Medulla oblongata (tissue), 1 donor: ENCODE data around the gene PHACTR4.
"Not testable (repeated sequence)": the region's sequence is repeated elsewhere in the genome, so short reads cannot be mapped to it uniquely, and the experiment has no call there.

ENCODE experiments used
- DNase-seq: peaks from one replicate; pipeline ENCODE4 v3.0.0-alpha.2; 2015; ENCODE audit errors: extremely low spot score

The PHACTR4 gene

DNA sequence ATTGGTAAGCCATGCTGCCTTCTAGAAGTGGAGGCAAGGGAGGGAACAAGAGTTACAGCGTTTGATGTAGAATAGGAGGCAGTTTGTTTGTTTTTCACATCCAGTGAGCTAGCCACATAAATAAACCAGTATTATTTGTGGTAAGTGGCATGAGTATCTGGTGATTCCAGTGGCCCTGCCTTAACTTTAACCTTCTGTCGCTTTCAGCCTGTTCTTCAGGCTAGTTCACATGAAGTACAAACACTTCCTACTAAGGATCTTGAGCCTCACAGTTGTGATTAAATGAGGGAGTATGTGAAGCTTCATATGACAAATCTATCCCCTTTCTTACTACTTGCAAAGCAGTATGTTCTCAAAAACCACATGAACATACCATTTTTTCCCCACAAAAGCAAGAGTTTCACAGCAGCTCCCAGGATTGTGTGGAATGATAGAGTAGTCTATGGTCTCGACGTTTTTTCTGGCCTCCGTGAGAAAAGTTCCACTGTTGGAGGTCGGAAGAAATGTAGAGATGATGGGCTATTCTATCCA is 59.5 kb downstream of the PHACTR4 start:
- no peak for DNase-seq

DNA sequence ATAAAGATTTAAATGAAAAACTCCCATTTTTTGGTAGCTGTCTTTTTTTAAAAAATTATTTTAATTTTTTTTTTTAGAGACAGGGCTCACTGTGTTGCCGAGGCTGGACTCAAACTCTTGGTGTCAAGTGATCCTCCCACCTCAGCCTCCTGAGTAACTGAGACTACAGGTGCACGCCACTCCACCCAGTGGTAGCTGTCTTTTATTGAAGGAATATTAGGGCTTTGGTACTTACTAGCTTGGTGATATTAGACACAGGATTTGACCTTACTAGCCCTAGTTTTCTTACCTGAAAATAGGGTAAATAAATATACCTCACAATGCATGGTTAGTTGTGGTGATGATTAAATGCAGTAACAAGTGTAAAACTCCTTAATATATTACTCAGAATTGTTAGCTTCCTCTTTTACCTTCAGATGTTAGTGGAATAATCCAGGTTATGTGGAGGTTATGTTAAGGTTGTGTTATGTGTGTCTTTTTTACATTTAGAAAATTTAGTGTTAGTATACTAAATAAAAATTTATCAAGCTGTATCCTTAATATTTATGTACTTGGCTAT is 66.8 kb downstream of the PHACTR4 start:
- no peak for DNase-seq

DNA sequence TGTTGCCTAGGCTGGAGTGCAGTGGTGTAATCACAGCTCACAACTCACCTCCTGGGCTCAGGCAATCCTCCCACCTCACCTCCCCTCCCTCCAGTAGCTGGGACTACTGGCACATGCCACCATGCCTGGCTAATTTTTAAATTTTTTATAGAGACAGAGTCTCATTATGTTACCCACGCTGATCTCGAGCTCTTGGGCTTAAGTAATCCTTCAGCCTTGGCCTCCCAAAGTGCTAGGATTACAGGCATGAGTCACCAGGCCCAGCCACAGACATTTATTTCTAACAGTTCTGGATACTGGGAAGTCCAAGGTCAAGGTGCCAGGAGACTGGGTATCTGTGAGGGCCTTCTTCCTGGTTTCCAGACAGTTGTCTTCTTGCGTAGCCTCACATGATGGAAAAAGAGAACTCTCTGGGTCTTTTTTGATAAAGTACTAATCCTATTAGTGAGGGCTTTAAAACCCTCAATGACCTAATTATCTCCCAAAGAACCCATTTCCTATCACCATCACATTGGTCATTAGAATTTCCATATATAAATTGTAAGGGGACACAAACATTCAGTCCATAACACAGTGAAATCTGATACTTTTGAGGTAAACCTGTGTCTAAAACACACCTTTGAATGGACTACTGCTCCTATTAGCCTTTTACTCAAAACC is 67.9 kb downstream of the PHACTR4 start:
- DNase-seq, result peak; percentile 21

DNA sequence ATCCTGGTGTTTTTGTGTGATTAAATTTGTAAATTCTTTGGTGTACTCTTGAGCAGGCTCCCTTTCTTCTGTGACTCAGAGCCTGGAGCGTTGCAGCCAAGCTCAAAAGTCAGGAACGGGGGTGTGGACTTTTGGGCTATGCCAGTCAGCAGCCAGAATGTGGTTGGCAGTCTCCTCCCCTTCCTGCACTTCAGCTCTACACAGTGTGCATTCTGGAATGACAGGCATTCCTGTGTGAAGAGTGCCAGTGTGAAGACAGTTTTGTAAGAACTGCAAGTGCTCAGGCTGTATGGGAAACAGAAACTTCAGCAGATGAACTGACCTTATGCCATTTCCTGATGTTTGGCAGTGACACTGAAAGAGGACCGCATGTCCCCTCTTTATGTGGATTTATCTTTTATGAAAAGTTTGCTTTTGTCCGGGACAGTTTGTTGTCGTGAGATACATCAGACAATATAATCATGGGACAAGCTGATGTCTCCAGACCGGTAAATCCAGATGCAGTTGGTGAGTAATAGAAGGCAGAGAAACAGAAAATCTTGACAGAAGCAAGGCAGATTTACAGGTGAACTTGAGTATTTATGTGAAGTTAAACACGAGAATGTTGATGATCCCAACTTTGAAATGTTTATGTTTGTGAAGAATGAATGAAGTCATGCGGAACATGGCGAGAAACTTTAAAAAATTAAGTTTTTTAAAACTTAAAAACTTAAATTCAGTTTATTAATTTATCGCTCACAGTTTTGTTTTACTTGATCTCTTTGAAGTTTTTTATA is 68.6 kb downstream of the PHACTR4 start:
- peak; percentile 61 for DNase-seq

DNA sequence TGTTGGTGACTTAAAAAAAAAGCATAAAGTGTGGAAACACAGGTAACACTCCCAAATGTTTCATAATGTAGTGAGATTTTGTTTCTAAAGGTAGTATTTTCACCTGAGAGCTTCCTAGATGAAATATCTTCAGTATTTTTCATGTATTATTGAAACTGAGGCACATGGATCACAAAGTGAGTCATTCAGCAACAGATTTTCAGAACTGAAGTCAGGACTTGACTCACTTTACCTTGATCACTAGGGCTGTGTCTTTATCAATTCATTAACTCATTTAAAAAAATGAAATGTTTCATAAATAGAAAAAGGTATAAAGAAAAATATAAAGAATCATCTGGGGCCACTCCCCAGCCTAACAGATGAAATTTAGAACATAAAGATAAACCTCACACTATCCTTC is 69.8 kb downstream of the PHACTR4 start:
- DNase-seq, result no peak

DNA sequence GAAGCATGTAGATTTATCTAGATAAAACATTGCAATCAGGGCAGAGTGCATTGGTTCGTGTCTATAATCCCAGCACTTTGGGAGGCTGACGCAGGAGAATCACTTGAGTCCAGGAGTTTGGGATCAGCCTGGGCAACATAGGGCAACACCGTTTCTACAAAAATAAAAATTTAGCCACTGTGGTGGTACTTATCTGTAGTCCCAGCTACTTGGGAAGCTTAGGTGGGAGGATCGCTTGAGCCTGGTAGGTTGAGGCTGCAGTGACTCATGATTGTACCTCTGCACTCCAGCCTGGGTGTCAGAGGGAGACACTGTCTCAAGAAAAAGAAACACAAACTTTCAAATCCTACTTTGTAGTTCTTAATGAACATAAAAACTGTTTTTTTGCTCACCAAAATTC is 72.1 kb downstream of the PHACTR4 start:
- DNase-seq, result no peak

DNA sequence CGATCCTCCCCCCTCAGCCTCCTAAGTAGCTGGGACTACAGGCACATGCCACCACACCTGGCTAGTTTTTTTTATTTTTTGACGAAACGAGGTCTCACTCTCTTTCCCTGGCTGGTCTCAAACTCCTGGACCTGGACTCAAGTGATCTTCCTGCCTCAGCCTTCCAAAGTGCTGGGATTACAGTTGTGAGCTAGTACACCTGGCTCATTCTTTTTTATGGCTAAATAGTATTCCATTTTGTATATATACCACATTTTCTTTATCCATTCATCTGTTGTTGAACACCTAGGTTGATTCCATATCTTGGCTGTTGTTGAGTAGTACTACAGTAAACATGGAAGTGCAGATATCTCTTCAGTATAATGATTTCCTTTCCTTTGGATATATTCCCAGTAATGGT is 74.0 kb downstream of the PHACTR4 start:
- DNase-seq, result no peak

DNA sequence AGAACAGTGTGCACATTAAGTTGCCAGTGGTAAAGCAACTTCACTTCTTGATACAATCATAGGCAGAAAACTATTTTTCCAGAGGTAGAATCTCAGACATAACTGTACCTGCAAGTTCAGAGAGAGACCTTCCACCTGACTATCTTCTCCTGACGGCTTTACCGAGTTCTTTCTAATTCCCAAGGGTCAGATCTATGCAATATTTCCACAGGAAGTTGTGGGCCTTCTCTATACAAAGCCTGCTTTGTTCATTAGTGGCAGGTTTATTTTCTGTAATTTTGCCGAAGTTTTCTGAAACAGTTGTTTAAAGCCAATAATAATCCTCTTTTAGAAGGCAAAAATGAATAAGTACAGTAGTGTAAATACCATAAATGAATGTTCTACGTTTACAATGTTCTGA is 78.1 kb downstream of the PHACTR4 start:
- DNase-seq, result no peak

DNA sequence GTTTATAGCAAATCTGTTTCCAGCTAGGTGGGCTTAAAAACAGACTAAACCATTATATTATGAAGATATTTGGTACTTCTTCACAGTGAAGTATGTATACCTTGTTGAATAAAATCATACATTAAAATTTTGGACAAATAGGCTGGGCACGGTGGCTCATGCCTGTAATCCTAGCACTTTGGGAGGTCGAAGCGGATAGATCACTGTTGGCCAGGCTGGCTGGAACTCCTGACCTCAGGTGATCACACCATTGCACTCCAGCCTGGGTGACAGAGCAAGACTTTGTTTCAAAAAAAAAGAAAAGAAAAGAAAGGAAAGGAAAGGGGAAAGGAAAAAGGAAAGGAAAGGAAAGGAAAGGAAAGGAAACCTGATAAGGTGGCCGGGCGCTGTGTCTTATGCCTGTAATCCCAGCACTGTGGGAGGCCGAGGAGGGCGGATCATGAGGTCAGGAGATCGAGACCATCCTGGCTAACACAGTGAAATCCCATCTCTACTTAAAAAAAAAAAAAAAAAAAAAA is 78.6 kb downstream of the PHACTR4 start:
- DNase-seq, result not testable (repeated sequence)

DNA sequence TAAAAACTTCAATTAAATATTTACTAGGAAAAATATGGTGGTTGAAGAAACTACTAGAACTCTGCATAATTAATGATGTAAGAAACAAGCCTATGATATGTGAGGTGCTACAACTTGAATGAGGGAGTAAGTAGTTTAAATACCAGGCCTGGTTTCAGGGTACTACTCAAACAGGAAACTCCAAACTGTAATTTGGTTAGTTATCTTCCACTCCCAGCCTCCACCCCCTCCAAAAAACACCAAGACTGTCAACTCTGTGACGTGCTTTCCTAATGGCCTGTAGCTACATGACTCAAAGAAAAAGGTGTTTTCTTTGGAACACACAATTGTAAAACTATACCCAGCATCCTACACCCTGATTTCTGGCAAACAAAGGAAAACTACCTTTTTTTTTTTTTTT is 80.4 kb downstream of the PHACTR4 start:
- no peak for DNase-seq

DNA sequence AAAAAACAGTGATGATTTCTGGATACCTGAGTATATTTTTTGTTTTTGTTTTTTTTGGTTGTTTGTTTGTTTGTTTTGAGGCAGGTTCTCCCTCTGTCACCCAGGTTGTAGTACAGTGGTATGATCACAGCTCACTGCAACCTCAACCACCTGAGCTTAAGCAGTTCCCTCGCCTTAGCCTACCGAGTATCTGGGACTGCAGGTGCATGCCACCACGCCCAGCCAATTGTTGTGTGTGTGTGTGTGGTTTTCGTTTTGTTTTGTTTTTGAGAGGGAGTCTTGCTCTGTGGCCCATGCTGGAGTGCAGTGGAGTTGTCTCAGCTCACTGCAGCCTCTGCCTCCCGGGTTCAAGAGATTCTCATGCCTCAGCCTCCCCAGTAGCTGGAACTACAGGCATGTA is 81.0 kb downstream of the PHACTR4 start:
- DNase-seq, result no peak

DNA sequence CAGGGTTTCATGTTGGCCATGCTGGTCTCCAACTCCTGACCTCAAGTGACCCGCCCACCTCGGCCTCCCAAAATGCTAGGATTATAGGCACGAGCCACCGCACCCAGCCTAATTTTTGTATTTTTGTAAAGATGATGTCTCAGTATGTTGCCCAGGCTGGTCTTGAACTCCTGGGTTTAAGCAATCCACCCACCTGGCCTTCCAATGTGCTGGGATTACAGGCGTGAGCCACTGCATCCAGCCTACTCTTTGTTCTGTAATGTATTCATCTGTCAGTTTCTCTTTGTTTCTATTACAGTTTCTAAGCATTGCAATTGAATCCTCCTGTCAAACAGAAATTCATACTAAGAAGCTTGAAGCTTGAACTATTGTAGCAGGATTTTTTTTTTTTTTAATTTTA is 81.5 kb downstream of the PHACTR4 start:
- DNase-seq, result no peak

DNA sequence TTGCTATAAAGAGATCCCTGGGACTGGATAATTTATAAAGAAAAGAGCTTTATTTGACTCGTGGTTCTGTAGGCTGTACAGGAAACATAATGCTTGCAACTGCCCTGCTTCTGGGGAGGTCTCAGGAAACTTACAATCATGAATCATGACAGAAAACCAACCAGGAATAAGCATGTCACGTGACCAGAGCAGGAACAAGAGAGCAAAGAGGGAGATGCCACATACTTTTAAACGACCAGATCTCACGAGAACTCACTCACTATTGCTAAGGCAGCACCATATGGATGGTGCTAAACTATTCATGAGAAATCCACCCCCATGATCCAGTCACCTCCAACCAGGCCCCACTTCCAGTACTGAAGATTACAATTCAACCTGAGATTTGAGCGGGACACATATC is 86.5 kb downstream of the PHACTR4 start:
- DNase-seq, result no peak

DNA sequence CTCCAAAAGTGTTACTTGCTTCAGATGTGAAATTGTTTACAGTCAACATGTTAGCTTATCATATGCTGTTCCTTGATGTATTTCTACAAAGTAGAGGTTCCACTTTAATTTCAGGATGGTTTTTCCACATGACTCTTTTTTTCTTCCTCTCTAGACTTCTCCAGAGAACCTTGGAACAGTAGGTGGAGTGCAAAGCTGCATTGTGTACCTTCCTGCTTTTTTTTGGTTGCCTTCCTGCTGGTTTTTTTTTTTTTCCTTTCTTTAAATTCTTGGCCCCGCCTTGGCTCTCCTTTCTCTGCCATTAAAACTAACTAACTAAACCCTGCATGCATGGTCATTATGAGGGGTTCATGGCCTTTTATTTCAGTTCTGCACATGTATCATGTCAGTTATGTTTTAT is 88.1 kb downstream of the PHACTR4 start:
- DNase-seq, result no peak

DNA sequence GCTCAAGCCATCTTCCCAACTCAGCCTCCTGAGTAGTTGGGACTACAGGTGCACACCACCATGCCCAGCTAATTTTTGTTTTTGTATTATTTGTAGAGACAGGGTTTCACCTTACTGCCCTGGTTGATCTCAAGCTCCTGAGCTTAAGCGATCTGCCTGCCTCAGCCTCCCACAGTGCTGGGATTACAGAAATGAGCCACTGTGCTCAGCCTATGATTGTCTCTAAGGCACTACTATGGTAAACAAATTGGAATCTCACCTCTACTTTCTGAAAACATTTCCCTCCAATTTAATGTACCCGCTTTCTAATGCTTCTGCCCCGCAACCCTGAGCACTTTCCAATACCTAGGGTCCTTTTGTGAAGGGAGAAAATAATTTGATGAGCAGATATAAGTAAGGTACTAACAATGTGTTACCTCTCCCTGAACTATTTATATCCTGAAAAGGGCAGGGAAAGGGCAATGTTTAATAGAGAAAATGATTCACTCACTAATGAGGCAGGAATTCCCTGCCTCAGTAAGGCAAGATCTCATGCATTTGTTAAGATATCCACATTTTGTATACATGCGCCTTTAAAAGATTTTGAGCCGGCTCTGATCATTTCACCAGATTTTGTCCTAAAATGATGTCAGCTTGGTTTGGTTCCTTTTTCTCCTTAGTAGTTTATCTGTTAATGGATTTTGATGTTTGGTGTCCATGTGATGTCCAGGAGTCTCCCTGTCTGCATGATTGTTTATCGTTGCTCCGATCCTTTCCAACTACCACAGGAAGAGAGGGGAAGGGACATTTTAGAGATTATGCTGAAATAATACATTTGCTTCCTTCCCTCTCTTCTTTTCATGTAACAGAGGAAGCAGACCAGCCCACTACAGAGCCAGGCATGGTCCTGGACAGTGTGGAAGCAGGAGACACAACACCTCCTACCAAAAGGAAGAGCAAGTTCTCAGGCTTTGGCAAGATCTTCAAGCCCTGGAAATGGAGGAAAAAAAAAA is 89.0 kb downstream of the PHACTR4 start:
- no peak for DNase-seq

DNA sequence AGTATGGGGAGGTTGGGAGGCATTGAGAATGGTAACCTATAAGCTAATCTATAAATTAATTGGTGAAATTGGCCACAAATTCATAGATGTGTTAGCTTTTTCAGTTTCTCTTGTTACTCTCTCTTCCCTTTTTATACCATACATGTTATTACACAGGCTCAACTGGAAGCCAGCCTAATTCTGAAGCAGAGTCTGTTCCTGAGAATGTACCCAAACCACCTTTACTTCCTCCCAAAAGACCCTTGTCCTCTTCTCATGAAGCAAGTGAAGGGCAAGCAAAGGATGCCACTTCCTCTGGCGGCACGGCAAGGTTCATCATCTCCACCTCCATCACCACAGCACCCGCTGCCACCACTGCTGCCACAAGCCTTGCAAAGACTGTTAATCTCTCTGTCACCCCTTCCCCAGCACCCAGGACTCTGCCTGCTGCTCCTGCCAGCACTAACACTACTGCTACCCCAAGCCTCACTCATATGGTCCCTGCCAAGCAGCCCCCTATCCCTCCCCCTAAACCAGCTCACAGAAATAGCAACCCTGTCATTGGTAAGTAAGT is 96.8 kb downstream of the PHACTR4 start:
- no peak for DNase-seq

DNA sequence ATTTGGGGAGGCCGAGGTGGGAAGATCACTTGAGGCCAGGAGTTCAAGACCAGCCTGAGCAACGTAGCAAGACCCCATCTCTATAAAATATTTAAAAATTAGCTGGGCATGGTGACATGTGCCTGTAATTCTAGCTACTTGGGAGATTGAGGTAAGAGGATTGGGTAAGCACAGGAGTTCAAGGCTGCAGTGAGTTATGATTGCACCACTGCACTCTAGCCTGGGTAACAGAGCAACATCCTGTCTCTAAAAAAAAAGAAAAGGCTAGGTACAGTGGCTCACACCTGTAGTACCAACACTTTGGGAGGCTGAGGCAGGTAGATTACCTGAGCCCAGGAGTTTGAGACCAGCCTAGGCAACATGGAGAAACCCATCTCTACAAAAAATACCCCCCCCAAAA is 100.6 kb downstream of the PHACTR4 start:
- no peak for DNase-seq

DNA sequence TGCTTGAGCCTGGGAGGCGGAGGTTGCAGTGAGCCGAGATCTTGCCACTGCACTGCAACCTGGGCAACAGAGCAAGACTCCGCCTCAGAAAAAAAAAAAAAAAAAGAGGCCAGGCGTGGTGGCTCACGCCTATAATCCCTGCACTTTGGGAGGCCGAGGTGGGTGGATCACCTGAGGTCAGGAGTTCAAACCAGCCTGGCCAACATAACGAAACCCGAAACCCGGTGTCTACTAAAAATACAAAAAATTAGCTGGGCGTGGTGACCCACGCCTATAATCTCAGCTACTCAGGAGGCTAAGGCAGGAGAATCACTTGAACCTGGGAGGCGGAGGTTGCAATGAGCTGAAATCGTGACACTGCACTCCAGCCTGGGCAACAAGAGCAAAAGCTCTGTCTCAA is 110.0 kb downstream of the PHACTR4 start:
- DNase-seq, result not testable (repeated sequence)

DNA sequence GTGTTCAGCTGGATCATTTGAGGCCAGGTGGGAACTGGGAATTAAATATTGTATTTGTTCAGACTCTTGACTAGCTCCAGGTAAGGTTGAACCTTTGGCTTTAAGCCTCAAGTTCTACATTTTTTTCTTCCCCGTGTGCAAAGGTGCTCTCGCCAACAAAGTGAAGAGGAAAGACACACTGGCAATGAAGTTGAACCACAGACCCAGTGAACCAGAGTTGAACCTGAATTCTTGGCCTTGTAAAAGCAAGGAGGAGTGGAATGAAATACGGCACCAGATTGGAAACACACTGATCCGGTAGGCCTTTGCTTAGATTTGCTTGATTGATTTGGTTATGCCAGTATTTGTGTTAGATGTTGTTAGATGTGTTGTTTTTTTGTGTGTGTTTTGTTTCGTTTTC is 110.8 kb downstream of the PHACTR4 start:
- no peak for DNase-seq

DNA sequence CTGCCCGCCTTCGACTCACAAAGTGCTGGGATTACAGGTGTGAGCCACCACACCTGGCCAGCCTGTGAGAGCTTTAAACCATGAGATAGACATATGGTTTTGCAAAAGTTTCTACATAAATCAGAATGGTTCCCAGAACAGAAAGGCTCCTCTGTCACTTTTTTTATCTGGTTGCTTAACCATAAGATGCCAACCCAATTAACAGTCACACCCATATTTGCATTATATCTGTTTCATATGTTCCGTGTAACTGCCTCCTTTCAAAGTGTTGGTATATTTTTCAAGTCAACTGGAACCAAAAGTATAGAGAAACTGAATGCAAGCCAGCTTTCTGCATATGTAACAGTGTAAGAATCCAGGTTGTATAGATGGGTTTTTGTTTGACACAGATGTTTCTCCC is 112.6 kb downstream of the PHACTR4 start:
- no peak for DNase-seq

DNA sequence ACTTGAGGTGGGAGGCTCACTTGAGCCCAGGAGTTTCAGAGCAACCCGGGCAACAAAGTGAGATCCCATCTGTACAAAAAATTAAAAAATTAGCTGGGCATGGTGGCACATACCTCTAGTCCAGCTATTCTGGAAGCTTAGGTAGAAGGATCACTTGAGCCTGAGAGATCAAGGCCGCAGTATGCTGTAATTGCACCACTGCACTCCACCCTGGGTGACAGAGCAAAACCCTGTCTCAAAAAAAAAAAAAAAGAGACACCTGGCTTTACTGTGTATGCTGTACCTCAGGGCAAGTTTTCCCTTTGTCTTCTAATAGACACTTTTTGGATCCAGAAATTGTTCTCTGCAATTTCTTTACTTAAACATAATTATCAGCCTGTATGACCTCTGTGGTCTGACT is 113.2 kb downstream of the PHACTR4 start:
- DNase-seq, result no peak
